Kidney epithelial cell (primary cell): ENCODE results near the gene THBS4. TPM values are rescaled to one million over a fixed set of nuclear protein-coding genes. Genes with fewer than 3 reads are reported as not detected.

Experiments used
- DNase-seq: peaks from one replicate; pipeline ENCODE4 v3.0.0-alpha.2; 2010; ENCODE audit warnings: low read depth
- H3K27me3 ChIP-seq: 2 replicates; pipeline ENCODE4 v1.6.0; 2011; ENCODE audit warnings: low read length; ENCODE audit not compliant: control insufficient read depth, insufficient read depth
- H3K36me3 ChIP-seq: 2 replicates; pipeline ENCODE4 v1.5.1; 2011; ENCODE audit warnings: low read length; ENCODE audit not compliant: control insufficient read depth, insufficient read depth
- H3K4me3 ChIP-seq: 2 replicates; pipeline ENCODE4 v1.5.1; 2011; ENCODE audit warnings: low read depth, mild to moderate bottlenecking, control low read depth, low read length
- CTCF ChIP-seq: IDR thresholded peaks from 2 replicates; pipeline ENCODE4 v1.5.1; 2011; ENCODE audit warnings: mild to moderate bottlenecking, moderate library complexity, low read length, control low read depth, inconsistent platforms; ENCODE audit not compliant: insufficient read depth, poor library complexity, severe bottlenecking
- total RNA-seq: library from RNA; depleted of rRNA; stranded (reverse); fragments of >200 nt; gene quantifications from 2 replicates; pipeline ENCODE4 v1.2.3, GENCODE V29; 2015

Gene THBS4
- total RNA-seq, 1 donor from 2014 or later, result 2.6 TPM

- Histone ChIP-seq H3K27me3 (peaks cover 22% of the 10 kb centered on the region), H3K4me3 (no peak overlapping the region), H3K36me3 (no peaks in the 10 kb centered on the region)
- no peak for TF ChIP-seq CTCF
- DNase-seq, result no peak
These were observed 4.0 kb upstream of the THBS4 start for GRCh38 chr5:80031109-80031508.

DNA sequence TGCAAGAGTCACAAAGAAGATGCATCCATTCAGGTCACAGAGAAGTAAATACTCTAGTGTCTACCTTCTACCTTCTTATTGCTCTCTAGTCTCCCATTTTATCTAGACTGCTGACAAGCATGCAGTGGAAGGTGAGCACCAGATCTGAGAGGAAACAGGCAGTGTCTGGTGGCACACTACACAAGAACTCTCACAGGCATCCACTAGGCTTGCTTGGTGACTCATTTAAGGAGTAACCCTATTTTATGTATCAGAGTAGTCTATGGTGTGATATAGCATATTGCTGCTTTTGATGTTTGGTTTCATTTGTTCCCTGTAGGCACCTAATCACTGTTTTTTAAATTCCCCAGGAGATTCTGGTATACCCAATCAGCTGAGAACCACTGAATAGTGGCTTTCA lies 1.6 kb upstream of the THBS4 start:
- Histone ChIP-seq H3K27me3 (peaks cover 26% of the 10 kb centered on the region), H3K4me3 (no peak overlapping the region), H3K36me3 (no peaks in the 10 kb centered on the region)
- no peak for TF ChIP-seq CTCF
- no peak for DNase-seq

DNA sequence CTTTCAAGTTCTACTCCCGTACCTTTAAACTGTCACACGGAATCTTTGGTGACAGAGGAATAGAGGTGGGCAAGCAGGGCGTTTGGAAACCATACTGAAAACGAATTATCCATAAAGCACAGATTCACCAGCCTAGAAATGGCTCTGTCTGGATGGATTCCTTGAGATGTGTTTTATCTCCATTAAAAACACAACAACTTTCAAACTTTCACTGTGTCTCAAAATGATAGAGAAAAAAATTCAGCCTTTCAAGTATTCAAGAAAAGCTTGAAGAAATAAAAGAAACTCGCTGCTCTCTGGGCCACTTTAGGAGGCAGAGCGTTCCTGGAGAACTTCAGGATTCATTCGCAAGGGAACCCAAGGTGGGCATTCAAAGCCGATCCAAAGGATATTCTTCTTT lies 589 bp upstream of the THBS4 start:
- no peak for TF ChIP-seq CTCF
- peaks cover 26% of the 10 kb centered on the region for H3K27me3 ChIP-seq
- no peak overlapping the region for H3K4me3 ChIP-seq
- H3K36me3 ChIP-seq, result no peaks in the 10 kb centered on the region
- no peak for DNase-seq

DNA sequence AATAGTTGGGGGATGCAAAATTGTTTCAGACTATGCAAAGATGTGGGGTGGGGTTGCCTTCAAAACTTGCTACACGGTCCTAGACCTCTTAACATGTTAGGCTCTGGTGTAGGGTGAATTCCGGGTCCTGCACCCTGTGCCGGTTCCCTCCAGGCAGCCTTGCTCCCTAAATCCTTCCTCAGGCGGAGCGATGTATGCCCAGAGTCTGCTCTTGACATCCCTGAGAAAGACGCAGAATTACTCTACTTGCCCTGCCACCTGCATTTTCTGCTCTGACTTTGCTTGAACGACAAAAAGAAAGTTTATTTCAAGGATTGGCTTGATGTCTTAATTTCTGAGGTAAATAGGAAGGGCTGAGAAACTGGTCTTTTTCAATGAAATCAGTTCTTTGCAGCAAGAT lies 691 bp downstream of the THBS4 start:
- Histone ChIP-seq H3K27me3 (peaks cover 26% of the 10 kb centered on the region), H3K4me3 (no peak overlapping the region), H3K36me3 (no peaks in the 10 kb centered on the region)
- TF ChIP-seq CTCF, result no peak
- DNase-seq, result no peak

GRCh38 chr5:80036615-80037014 lies 1.5 kb downstream of the THBS4 start:
- DNase-seq, result no peak
- TF ChIP-seq CTCF, result no peak
- Histone ChIP-seq H3K4me3 (no peak overlapping the region), H3K27me3 (peaks cover 26% of the 10 kb centered on the region), H3K36me3 (no peaks in the 10 kb centered on the region)

GRCh38 chr5:80037366-80037765 lies 2.2 kb downstream of the THBS4 start:
- Histone ChIP-seq H3K4me3 (no peak overlapping the region), H3K36me3 (no peaks in the 10 kb centered on the region), H3K27me3 (peaks cover 26% of the 10 kb centered on the region)
- TF ChIP-seq CTCF, result no peak
- no peak for DNase-seq
